ENCODE data around the gene GPR31.
"Not testable (repeated sequence)": the region's sequence is repeated elsewhere in the genome, so short reads cannot be mapped to it uniquely, and the experiment has no call there.

Gene GPR31

GRCh38 chr6:167157863-167158262 lies at the start of gene GPR31:
Gene GPR31 (minus strand): TSS chr6:167157980. CDS start chr6:167157831, 149 bp downstream.
- H3F3A ChIP-seq (ENCODE audit: insufficient read depth): no peaks in the 10 kb centered on the region
- no peak within 1 kb of the TSS for H3K9ac ChIP-seq (ENCODE audit: low read length)
- H2AFZ ChIP-seq (ENCODE audit: low read depth, low read length, severe bottlenecking): no peak within 1 kb of the TSS
- H3K79me2 ChIP-seq (ENCODE audit: insufficient read depth, low read length): no peaks in the 10 kb centered on the region
- no peaks in the 10 kb centered on the region for H3K36me3 ChIP-seq (ENCODE audit: low read length)
- no peak within 1 kb of the TSS for H3K4me3 ChIP-seq (ENCODE audit: insufficient read depth, low read length, poor library complexity, severe bottlenecking)
- H3K27me3 ChIP-seq (ENCODE audit: low read length): no peaks in the 10 kb centered on the region
- no peak within 1 kb of the TSS for H3K27ac ChIP-seq (ENCODE audit: low read depth, low read length)
- H3K9me3 ChIP-seq (ENCODE audit: insufficient read depth, low read length): no peaks in the 10 kb centered on the region
- no peaks in the 10 kb centered on the region for H3K9me2 ChIP-seq (replicated peaks; ENCODE audit: insufficient read depth, low read length)
- H3K4me2 ChIP-seq (ENCODE audit: low read depth, low read length, poor library complexity, severe bottlenecking): no peak within 1 kb of the TSS
- H4K20me1 ChIP-seq (ENCODE audit: low read depth, low read length): no peaks in the 10 kb centered on the region
- TF ChIP-seq CTCF (IDR thresholded peaks at IDR 0.05; ENCODE audit: insufficient read depth, low read length, poor library complexity, severe bottlenecking) (no peak), EZH2phosphoT487 (conservative IDR thresholded peaks at IDR 0.05; ENCODE audit: low read length) (no peak)

- H3F3A ChIP-seq (ENCODE audit: insufficient read depth): no peaks in the 10 kb centered on the region
- H3K36me3 ChIP-seq (ENCODE audit: low read length): no peaks in the 10 kb centered on the region
- no peak overlapping the region for H2AFZ ChIP-seq (ENCODE audit: low read depth, low read length, severe bottlenecking)
- no peak for TF ChIP-seq CTCF (IDR thresholded peaks at IDR 0.05; ENCODE audit: insufficient read depth, low read length, poor library complexity, severe bottlenecking)
- H3K9me3 ChIP-seq (ENCODE audit: insufficient read depth, low read length): no peaks in the 10 kb centered on the region
- no peaks in the 10 kb centered on the region for H3K79me2 ChIP-seq (ENCODE audit: insufficient read depth, low read length)
- no peak overlapping the region for H3K4me3 ChIP-seq (ENCODE audit: insufficient read depth, low read length, poor library complexity, severe bottlenecking)
- no peaks in the 10 kb centered on the region for H3K9me2 ChIP-seq (replicated peaks; ENCODE audit: insufficient read depth, low read length)
- H3K9ac ChIP-seq (ENCODE audit: low read length): no peak overlapping the region
- no peak overlapping the region for H3K27ac ChIP-seq (ENCODE audit: low read depth, low read length)
- no peaks in the 10 kb centered on the region for H4K20me1 ChIP-seq (ENCODE audit: low read depth, low read length)
- H3K27me3 ChIP-seq (ENCODE audit: low read length): no peaks in the 10 kb centered on the region
- H3K4me2 ChIP-seq (ENCODE audit: low read depth, low read length, poor library complexity, severe bottlenecking): no peak overlapping the region
Measured at GRCh38 chr6:167207527-167207926, 49.7 kb upstream of the GPR31 start.

GRCh38 chr6:167205316-167205715 lies 47.5 kb upstream of the GPR31 start:
- H3K4me2 ChIP-seq (ENCODE audit: low read depth, low read length, poor library complexity, severe bottlenecking); H4K20me1 ChIP-seq (ENCODE audit: low read depth, low read length): not testable (repeated sequence)

GRCh38 chr6:167204059-167204348 lies 46.2 kb upstream of the GPR31 start:
- H3K27ac ChIP-seq (ENCODE audit: low read depth, low read length); H3K4me3 ChIP-seq (ENCODE audit: insufficient read depth, low read length, poor library complexity, severe bottlenecking); H3K9ac ChIP-seq (ENCODE audit: low read length); H4K20me1 ChIP-seq (ENCODE audit: low read depth, low read length); H3K4me2 ChIP-seq (ENCODE audit: low read depth, low read length, poor library complexity, severe bottlenecking); H3K9me2 ChIP-seq (replicated peaks; ENCODE audit: insufficient read depth, low read length); H2AFZ ChIP-seq (ENCODE audit: low read depth, low read length, severe bottlenecking); H3K9me3 ChIP-seq (ENCODE audit: insufficient read depth, low read length); H3K27me3 ChIP-seq (ENCODE audit: low read length); H3F3A ChIP-seq (ENCODE audit: insufficient read depth); H3K79me2 ChIP-seq (ENCODE audit: insufficient read depth, low read length); H3K36me3 ChIP-seq (ENCODE audit: low read length): not testable (repeated sequence)

More at GRCh38 chr6:167205316-167205715, 47.5 kb upstream of the GPR31 start:
- not testable (repeated sequence) for H3K9me2 ChIP-seq (replicated peaks; ENCODE audit: insufficient read depth, low read length); H3K4me3 ChIP-seq (ENCODE audit: insufficient read depth, low read length, poor library complexity, severe bottlenecking); H3K9me3 ChIP-seq (ENCODE audit: insufficient read depth, low read length); H3K79me2 ChIP-seq (ENCODE audit: insufficient read depth, low read length); H3F3A ChIP-seq (ENCODE audit: insufficient read depth); H3K9ac ChIP-seq (ENCODE audit: low read length); H3K27me3 ChIP-seq (ENCODE audit: low read length); H3K27ac ChIP-seq (ENCODE audit: low read depth, low read length); H2AFZ ChIP-seq (ENCODE audit: low read depth, low read length, severe bottlenecking); H3K36me3 ChIP-seq (ENCODE audit: low read length)

- not testable (repeated sequence) for H3F3A ChIP-seq (ENCODE audit: insufficient read depth); H3K4me2 ChIP-seq (ENCODE audit: low read depth, low read length, poor library complexity, severe bottlenecking); H3K36me3 ChIP-seq (ENCODE audit: low read length); H3K4me3 ChIP-seq (ENCODE audit: insufficient read depth, low read length, poor library complexity, severe bottlenecking); H3K9me2 ChIP-seq (replicated peaks; ENCODE audit: insufficient read depth, low read length); H3K27me3 ChIP-seq (ENCODE audit: low read length); H3K27ac ChIP-seq (ENCODE audit: low read depth, low read length); H3K9ac ChIP-seq (ENCODE audit: low read length); H3K79me2 ChIP-seq (ENCODE audit: insufficient read depth, low read length); H3K9me3 ChIP-seq (ENCODE audit: insufficient read depth, low read length); H4K20me1 ChIP-seq (ENCODE audit: low read depth, low read length); H2AFZ ChIP-seq (ENCODE audit: low read depth, low read length, severe bottlenecking)
Measured at GRCh38 chr6:167203261-167204058, 45.7 kb upstream of the GPR31 start.

- not testable (repeated sequence) for H3K27ac ChIP-seq (ENCODE audit: low read depth, low read length); H3K27me3 ChIP-seq (ENCODE audit: low read length); H3K36me3 ChIP-seq (ENCODE audit: low read length)
Measured at GRCh38 chr6:167202613-167203012, 44.8 kb upstream of the GPR31 start.

More at GRCh38 chr6:167202613-167203012, 44.8 kb upstream of the GPR31 start:
- H3K4me3 ChIP-seq (ENCODE audit: insufficient read depth, low read length, poor library complexity, severe bottlenecking); H3K79me2 ChIP-seq (ENCODE audit: insufficient read depth, low read length); H3K9me3 ChIP-seq (ENCODE audit: insufficient read depth, low read length); H3K9ac ChIP-seq (ENCODE audit: low read length); H2AFZ ChIP-seq (ENCODE audit: low read depth, low read length, severe bottlenecking); H3K9me2 ChIP-seq (replicated peaks; ENCODE audit: insufficient read depth, low read length); H3F3A ChIP-seq (ENCODE audit: insufficient read depth); H4K20me1 ChIP-seq (ENCODE audit: low read depth, low read length); H3K4me2 ChIP-seq (ENCODE audit: low read depth, low read length, poor library complexity, severe bottlenecking): not testable (repeated sequence)

Measured in SU-DHL-6 (cell line).